GM23248 (cell line): Measurements from ENCODE around the gene TTN.

ENCODE experiments used
- EZH2 ChIP-seq: fragments of 200-600 bp; sonication (generic); IDR thresholded peaks from 2 replicates; pipeline ENCODE4 v1.6.1; 2018; ENCODE audit warnings: antibody characterized with exemption, mild to moderate bottlenecking; ENCODE audit not compliant: insufficient read depth, poor library complexity, severe bottlenecking
- EZH2phosphoT487 ChIP-seq: fragments of 200-600 bp; sonication (generic); IDR thresholded peaks from 2 replicates; pipeline ENCODE4 v1.6.1; 2018; ENCODE audit warnings: antibody characterized with exemption, moderate library complexity, mild to moderate bottlenecking, low read depth; ENCODE audit not compliant: insufficient read depth

- no peak for TF ChIP-seq EZH2phosphoT487
- no peak for TF ChIP-seq EZH2
Observed at GRCh38 chr2:178783889-178784288, 23.3 kb downstream of the TTN start.
